Astrocyte of the cerebellum (primary cell): Measurements from ENCODE around the gene SLC19A1.

ENCODE experiments used
- DNase-seq: peaks from one replicate; pipeline ENCODE4 v3.0.0-alpha.2; 2011; ENCODE audit warnings: low read depth
- H3K4me3 ChIP-seq: 2 replicates; pipeline ENCODE4 v1.5.1; 2011; ENCODE audit warnings: mild to moderate bottlenecking, low read depth, low read length, moderate library complexity
- in situ Hi-C: cut with HindIII; loops from 2 replicates; pipeline ENCODE4 v1.10.0; 2017; ENCODE audit warnings: low sequenced_read_pairs
- TF ChIP-seq, protein P1 (sequence below): IDR thresholded peaks from 2 replicates; pipeline ENCODE4 v1.5.1; 2012; ENCODE audit warnings: low read length, low read depth, moderate library complexity, mild to moderate bottlenecking; ENCODE audit errors: missing control alignments

The SLC19A1 gene

DNA sequence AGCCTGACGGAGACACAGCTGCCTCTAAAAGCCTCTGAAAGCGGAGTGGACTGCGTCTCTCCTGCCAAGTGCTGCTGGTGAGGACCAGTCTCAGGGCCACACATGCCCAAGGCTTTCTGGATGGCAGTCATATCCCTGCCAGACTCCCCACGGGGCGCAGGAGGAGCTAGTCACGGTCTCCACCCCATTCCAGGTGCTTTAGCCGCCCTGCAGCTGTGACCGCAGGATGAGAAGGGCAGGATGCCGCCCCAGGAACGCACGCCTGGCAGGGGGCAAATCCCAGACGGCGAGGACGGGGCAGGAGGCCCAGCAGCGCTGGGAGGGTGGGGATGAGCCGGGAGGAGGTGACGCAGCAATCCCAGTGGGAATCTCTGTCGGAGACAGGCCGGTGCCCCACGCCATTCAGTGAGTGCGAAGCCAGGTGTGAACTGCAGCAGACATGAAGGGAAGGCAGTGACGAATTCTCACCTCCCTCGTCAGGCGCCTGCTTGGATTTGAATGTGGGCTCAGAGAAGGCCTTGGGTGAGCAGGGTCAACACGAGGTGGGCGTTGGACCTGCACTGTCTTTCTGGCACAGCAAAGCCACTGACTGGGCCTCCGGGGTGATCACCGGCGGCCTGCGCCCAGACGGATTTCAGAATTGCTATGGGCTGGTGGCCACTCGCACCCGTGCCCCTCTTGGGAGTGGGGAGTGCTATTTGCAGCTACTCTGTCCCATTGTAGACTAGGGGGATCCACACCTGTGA is 38.5 kb upstream of the SLC19A1 start:
- no peak overlapping the region for H3K4me3 ChIP-seq
- no peak for DNase-seq
- TF ChIP-seq, protein P1, sequence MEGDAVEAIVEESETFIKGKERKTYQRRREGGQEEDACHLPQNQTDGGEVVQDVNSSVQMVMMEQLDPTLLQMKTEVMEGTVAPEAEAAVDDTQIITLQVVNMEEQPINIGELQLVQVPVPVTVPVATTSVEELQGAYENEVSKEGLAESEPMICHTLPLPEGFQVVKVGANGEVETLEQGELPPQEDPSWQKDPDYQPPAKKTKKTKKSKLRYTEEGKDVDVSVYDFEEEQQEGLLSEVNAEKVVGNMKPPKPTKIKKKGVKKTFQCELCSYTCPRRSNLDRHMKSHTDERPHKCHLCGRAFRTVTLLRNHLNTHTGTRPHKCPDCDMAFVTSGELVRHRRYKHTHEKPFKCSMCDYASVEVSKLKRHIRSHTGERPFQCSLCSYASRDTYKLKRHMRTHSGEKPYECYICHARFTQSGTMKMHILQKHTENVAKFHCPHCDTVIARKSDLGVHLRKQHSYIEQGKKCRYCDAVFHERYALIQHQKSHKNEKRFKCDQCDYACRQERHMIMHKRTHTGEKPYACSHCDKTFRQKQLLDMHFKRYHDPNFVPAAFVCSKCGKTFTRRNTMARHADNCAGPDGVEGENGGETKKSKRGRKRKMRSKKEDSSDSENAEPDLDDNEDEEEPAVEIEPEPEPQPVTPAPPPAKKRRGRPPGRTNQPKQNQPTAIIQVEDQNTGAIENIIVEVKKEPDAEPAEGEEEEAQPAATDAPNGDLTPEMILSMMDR: no peak
- in situ Hi-C loops: no loop called here

- H3K4me3 ChIP-seq: no peak overlapping the region
- TF ChIP-seq, protein P1: no peak
- no peak for DNase-seq
- in situ Hi-C loops: no loop called here
These were observed 37.9 kb upstream of the SLC19A1 start for GRCh38 chr21:45580181-45580575.

GRCh38 chr21:45579383-45580180 is 37.3 kb upstream of the SLC19A1 start:
- H3K4me3 ChIP-seq: no peak overlapping the region
- no peak for DNase-seq
- in situ Hi-C loops: no loop called here
- TF ChIP-seq, protein P1: no peak

- in situ Hi-C loops: no loop called here
- no peak overlapping the region for H3K4me3 ChIP-seq
- TF ChIP-seq, protein P1: no peak
- no peak for DNase-seq
These were observed 36.7 kb upstream of the SLC19A1 start for GRCh38 chr21:45578811-45579381.

DNA sequence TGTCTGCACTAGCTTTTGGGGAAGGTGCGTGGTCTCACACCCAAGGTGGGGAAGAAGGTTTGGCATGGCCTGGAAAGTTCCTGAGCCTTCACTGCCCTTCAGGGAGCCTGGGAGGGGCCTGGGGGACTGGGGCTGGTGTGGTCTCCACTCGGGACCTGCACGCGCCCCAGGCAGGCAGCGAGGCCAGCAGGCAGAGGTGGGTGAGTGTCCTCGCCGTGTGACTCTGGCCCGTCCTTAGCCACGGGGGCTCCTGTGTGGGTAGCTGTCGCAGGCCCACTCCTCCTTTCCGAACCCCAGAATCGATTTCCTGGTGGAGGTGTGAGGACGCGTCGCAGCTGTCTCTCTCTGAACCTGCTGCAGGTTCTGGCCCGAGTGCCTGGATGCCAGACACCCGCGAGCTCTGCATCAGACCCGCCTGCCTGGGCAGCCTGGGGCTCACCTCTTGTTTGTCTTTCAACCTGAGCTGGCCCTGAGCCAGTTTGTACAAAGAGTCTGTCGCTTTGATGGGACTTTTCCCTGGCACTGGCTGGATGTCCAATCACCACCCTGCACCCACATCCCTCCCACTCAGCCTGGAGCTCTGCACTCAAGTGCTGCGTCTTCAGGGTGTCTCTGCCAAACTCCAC is 36.0 kb upstream of the SLC19A1 start:
- TF ChIP-seq, protein P1: no peak
- no peak overlapping the region for H3K4me3 ChIP-seq
- in situ Hi-C loops: no loop called here
- no peak for DNase-seq

- no peak for DNase-seq
- no peak overlapping the region for H3K4me3 ChIP-seq
- TF ChIP-seq, protein P1: no peak
- in situ Hi-C loops: no loop called here
These were observed 35.5 kb upstream of the SLC19A1 start for GRCh38 chr21:45577801-45578175.
